KMS-11 (cell line): Measurements from ENCODE around the gene RTTN.

ENCODE experiments used
- H2AFZ ChIP-seq: fragments of 200-600 bp; sonication (generic); 2 replicates; pipeline ENCODE4 v1.6.1; 2016; ENCODE audit warnings: antibody characterized with exemption, mixed run types, low read depth
- H3K27ac ChIP-seq: fragments of 200-600 bp; sonication (generic); 2 replicates; pipeline ENCODE4 v1.6.1; 2016; ENCODE audit warnings: mild to moderate bottlenecking, mixed run types
- H3K27me3 ChIP-seq: fragments of 200-600 bp; sonication (generic); 2 replicates; pipeline ENCODE4 v1.6.1; 2017; ENCODE audit warnings: mild to moderate bottlenecking, low read depth, mixed run types, moderate library complexity; ENCODE audit not compliant: insufficient read depth
- H3K36me3 ChIP-seq: fragments of 200-600 bp; sonication (generic); 2 replicates; pipeline ENCODE4 v1.6.1; 2017; ENCODE audit warnings: mild to moderate bottlenecking, mixed run types; ENCODE audit not compliant: insufficient read depth
- H3K4me1 ChIP-seq: fragments of 200-600 bp; sonication (generic); 2 replicates; pipeline ENCODE4 v1.6.1; 2016; ENCODE audit warnings: mild to moderate bottlenecking, low read depth, mixed run types; ENCODE audit not compliant: poor library complexity, severe bottlenecking
- H3K4me2 ChIP-seq: fragments of 200-600 bp; sonication (generic); 2 replicates; pipeline ENCODE4 v1.7.0; 2016; ENCODE audit warnings: mild to moderate bottlenecking, mixed run types
- H3K4me3 ChIP-seq: fragments of 200-600 bp; sonication (generic); IDR thresholded peaks from 2 replicates; pipeline ENCODE4 v1.6.1; 2017; ENCODE audit warnings: low read depth, low read length, mixed read lengths; ENCODE audit not compliant: insufficient read depth
- H3K79me2 ChIP-seq: fragments of 200-600 bp; sonication (generic); 2 replicates; pipeline ENCODE4 v1.6.1; 2016; ENCODE audit warnings: low read depth, mixed run types; ENCODE audit not compliant: insufficient read depth
- H3K9ac ChIP-seq: fragments of 200-600 bp; sonication (generic); 2 replicates; pipeline ENCODE4 v1.6.1; 2016; ENCODE audit warnings: mild to moderate bottlenecking, mixed run types
- H4K20me1 ChIP-seq: fragments of 200-600 bp; sonication (generic); 2 replicates; pipeline ENCODE4 v1.6.1; 2016; ENCODE audit warnings: mild to moderate bottlenecking, mixed run types; ENCODE audit not compliant: insufficient read depth
- TF ChIP-seq, protein P1 (sequence below): fragments of 200-600 bp; sonication (generic); conservative IDR thresholded peaks from 2 replicates; pipeline ENCODE4 v1.6.1; 2017; ENCODE audit warnings: low read depth, mild to moderate bottlenecking, antibody characterized with exemption, low read length, moderate library complexity, mixed read lengths

Gene RTTN

GRCh38 chr18:70029163-70029562, 176.3 kb downstream of the RTTN start:
- no peak overlapping the region for H2AFZ ChIP-seq
- no peak overlapping the region for H3K27ac ChIP-seq
- TF ChIP-seq, protein P1, sequence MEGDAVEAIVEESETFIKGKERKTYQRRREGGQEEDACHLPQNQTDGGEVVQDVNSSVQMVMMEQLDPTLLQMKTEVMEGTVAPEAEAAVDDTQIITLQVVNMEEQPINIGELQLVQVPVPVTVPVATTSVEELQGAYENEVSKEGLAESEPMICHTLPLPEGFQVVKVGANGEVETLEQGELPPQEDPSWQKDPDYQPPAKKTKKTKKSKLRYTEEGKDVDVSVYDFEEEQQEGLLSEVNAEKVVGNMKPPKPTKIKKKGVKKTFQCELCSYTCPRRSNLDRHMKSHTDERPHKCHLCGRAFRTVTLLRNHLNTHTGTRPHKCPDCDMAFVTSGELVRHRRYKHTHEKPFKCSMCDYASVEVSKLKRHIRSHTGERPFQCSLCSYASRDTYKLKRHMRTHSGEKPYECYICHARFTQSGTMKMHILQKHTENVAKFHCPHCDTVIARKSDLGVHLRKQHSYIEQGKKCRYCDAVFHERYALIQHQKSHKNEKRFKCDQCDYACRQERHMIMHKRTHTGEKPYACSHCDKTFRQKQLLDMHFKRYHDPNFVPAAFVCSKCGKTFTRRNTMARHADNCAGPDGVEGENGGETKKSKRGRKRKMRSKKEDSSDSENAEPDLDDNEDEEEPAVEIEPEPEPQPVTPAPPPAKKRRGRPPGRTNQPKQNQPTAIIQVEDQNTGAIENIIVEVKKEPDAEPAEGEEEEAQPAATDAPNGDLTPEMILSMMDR = no peak
- H3K4me3 ChIP-seq = no peak overlapping the region
- no peaks in the 10 kb centered on the region for H4K20me1 ChIP-seq
- H3K79me2 ChIP-seq = peaks cover 4% of the 10 kb centered on the region; the same call in 1 of the 2 replicates
- H3K4me1 ChIP-seq = no peaks in the 10 kb centered on the region
- H3K9ac ChIP-seq = no peak overlapping the region
- peaks cover 5% of the 10 kb centered on the region; the same call in 1 of the 2 replicates for H3K36me3 ChIP-seq
- H3K27me3 ChIP-seq = no peaks in the 10 kb centered on the region
- no peak overlapping the region for H3K4me2 ChIP-seq

DNA sequence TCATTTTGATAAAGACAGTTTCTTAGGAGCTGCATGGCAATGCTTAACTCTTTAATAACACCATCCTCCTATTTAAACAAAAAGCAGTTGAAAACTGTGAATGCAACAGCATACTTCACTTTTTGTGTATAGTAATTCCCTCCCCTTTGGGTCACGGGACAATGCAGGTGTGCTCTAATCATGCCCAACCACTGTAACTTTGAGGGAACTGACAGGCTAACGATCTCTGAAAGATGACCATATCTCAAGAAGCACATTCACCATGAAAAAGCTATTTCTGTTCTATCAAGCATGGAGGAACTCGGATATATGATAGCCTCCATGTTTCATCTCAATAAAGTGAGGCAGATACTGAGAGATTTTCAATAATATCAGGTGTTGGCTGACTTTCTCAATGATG, 176.8 kb downstream of the RTTN start:
- no peaks in the 10 kb centered on the region for H3K27me3 ChIP-seq
- no peak overlapping the region for H3K4me2 ChIP-seq
- no peaks in the 10 kb centered on the region for H3K79me2 ChIP-seq
- H2AFZ ChIP-seq = no peak overlapping the region
- H3K4me1 ChIP-seq = no peaks in the 10 kb centered on the region
- TF ChIP-seq, protein P1 = no peak
- H3K27ac ChIP-seq = no peak overlapping the region
- H4K20me1 ChIP-seq = no peaks in the 10 kb centered on the region
- H3K36me3 ChIP-seq = peaks cover 5% of the 10 kb centered on the region; the same call in 1 of the 2 replicates
- no peak overlapping the region for H3K4me3 ChIP-seq
- no peak overlapping the region for H3K9ac ChIP-seq

GRCh38 chr18:70028084-70028483, 177.4 kb downstream of the RTTN start:
- Histone ChIP-seq H3K4me2 (no peak overlapping the region), H3K4me1 (no peaks in the 10 kb centered on the region), H3K9ac (no peak overlapping the region), H3K36me3 (peaks cover 9% of the 10 kb centered on the region; the same call in 1 of the 2 replicates), H3K27ac (no peak overlapping the region), H2AFZ (no peak overlapping the region), H3K79me2 (no peaks in the 10 kb centered on the region), H3K27me3 (no peaks in the 10 kb centered on the region), H4K20me1 (no peaks in the 10 kb centered on the region), H3K4me3 (no peak overlapping the region)
- TF ChIP-seq, protein P1 = no peak

DNA sequence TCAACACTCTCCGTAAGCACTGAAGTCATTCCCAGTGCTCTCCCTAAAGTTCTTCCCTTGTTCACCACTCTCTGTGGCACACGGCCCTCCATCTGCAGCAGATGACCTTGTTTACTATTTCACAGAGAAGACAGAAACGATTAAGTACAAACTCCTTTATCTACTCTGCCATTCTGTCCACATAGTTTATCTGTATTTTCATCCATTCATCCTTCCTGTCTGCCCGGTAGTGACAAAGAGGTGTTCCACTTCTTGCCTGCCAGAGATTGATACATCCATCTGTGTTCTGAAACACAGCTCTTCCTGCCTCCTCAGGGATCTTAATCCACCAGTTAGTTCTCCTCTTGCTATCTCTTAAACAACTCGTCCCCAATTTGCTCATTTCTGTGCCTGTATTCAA, 179.9 kb downstream of the RTTN start:
- Histone ChIP-seq H3K9ac (no peak overlapping the region), H3K4me2 (no peak overlapping the region), H3K27me3 (no peaks in the 10 kb centered on the region), H4K20me1 (no peaks in the 10 kb centered on the region), H3K36me3 (peaks cover 9% of the 10 kb centered on the region; the same call in 1 of the 2 replicates), H2AFZ (no peak overlapping the region), H3K79me2 (no peaks in the 10 kb centered on the region), H3K27ac (no peak overlapping the region), H3K4me1 (no peaks in the 10 kb centered on the region), H3K4me3 (no peak overlapping the region)
- TF ChIP-seq, protein P1 = no peak
